ENCODE measurements around the gene OSBPL7.

Gene OSBPL7

GRCh38 chr17:47847341-47848197 lies 26.0 kb upstream of the OSBPL7 start:
- peak in 1 of 2 donors; percentile 25 for DNase-seq (ENCODE audit: low read depth in 2 of 2)

DNA sequence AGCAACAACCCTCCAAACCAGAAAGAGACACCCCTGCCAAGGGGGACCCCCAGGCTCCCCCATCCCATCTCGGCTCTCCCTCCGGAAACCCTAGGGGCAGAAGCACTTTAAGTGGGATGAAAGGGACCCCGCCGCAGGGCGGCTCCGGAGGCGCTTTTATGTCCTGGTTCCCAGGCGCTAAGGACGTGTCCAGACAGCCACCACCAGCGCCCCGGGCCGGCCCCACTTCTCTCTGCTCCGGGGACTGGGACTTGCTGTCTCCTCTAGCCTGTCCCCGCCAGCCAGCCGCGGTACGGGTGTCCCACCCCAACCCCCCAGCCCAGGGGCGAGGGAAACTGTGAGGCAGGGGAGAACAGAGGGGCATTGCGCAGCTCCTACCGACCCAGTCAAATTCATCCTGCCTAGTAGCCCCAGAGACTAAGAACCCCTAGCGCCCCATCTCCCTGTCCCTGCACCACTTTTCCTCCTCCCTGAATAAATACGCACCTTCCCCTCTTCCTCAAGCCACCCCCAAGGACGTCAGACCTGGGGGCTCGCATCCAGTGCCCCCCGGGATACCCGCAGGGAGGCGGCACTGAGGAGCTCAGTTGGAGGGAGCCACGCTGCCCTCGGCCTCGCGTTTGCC lies 25.2 kb upstream of the OSBPL7 start:
- DNase-seq (ENCODE audit: low read depth in 2 of 2) = no peak

- DNase-seq (ENCODE audit: low read depth in 2 of 2) = no peak
Observed at GRCh38 chr17:47845716-47846075, 24.1 kb upstream of the OSBPL7 start.

DNA sequence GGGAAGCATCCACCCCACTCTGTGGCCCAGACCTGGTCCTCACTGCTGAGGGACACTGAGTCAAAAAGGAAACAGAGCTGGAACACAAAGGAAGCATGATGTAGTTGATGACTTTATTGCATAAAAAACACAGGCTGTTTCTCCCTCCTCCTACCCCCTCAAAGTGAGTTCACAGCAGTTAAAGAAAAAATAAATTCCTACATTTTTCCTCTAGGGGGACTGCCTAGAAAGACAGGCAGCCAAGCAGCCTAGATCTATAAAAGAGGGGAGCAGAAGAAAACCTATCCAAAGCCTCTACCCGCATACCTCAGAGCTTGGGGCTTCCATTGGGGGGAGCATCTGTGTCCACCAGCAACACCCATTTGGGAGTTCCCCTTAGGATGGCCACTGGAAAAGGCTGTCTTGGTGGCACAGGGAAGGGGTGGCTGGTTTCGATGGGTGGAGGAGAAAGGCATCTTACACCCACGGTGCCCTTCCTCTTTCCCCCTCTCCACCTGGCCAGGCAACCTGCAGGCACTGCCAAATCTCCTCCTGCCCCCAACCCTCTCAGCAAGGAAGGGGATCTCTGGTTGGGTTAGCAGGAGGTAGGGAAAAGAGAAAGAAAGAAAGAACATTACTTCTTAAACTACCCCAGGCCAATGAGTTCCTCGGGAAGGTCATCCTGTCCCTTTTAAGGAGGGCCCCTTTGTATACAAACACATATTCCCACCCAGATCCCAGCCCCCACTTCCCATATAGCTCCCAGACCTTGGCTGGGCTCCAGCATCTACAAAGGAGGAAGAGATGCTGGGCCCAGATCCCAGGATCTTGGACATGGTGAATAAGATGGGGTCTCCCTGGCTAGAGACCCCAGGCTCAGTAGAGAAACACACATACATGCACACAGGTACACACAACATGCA lies 23.5 kb upstream of the OSBPL7 start:
- no peak for DNase-seq (ENCODE audit: low read depth in 2 of 2)

DNA sequence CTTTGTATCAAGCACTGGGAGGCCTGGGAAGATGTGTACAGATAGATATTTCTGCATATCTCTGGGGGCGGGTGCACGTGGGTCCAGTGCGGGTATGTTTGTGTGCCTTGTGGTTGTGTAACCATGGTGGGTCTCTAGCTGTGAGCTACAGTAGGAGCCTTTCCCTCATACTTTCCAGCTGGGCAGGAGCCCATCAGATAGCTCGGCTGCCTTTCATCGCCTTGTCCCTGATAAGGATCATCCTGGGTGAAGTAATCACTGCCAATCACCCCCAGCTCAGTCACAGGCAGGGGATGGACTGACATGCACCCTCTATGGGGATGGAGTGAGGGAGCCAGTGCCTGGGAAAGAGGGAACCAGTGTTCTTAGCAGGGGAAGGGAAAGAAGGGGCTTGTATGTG lies 22.6 kb upstream of the OSBPL7 start:
- no peak for DNase-seq (ENCODE audit: low read depth in 2 of 2)

DNA sequence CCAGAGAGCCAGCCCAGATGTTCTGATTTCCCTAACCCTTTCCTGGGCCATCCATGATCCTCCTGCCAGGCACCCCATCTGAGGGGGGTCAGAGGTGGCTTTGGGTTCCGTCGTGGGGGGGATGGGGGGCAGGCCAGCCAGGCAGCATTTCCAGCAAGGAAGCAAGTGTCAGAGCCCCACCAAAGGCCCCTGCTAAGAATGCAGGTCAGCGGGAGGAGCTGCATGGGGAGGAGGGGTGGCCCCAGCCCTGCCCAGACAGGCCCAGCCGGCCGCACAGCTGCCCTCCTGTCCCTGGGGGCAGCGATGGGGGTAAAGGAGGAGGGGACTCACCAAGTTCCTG lies 21.8 kb upstream of the OSBPL7 start:
- DNase-seq (ENCODE audit: low read depth in 2 of 2) = no peak

GRCh38 chr17:47841488-47842291 lies 20.1 kb upstream of the OSBPL7 start:
- DNase-seq (ENCODE audit: low read depth in 2 of 2) = no peak

DNA sequence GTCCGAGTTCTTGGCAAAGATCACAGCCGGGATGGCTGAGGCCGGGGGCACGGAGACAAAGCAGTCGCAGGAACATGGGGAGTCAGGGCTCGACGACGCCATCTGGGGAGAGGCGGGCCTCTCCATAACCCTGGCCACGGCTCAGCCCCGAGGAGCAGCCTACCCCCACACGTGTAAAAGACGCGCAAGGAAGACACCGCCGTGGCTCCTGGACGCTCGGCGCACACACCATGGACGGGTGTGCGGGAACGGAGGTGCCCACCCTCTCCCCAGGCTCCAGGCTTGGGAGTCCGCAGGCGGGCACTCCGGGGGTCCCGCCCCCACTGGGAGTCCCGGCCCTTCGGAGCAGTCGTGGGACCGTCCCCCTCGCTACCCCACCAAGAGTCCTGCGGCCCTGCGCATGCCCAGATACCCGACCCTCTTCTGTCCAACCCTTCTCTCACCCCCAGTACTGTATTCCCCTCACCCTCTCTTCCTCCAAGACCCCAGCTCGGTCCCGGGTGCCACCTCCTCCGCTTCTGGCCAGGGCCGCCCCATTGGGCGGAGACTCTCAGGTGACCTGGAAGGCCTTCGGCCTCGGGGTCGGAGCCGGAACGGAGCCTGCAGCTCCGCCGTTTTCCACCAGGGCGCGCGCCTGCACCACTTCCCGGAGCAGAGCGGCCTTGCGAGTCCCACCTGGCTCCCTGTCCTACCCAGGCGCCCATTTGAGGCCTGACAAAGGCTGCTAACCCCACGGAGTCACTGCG lies 19.3 kb upstream of the OSBPL7 start, which contains the start of gene SCRN2:
SCRN2 (minus strand) TSS at position 532 of the 746 bp plus-strand sequence; CDS start at position 102, 430 bp downstream.
- DNase-seq (ENCODE audit: low read depth in 2 of 2) = peak; percentile 76 to 87

GRCh38 chr17:47840001-47840741 lies 18.6 kb upstream of the OSBPL7 start:
- no peak for DNase-seq (ENCODE audit: low read depth in 2 of 2)

DNA sequence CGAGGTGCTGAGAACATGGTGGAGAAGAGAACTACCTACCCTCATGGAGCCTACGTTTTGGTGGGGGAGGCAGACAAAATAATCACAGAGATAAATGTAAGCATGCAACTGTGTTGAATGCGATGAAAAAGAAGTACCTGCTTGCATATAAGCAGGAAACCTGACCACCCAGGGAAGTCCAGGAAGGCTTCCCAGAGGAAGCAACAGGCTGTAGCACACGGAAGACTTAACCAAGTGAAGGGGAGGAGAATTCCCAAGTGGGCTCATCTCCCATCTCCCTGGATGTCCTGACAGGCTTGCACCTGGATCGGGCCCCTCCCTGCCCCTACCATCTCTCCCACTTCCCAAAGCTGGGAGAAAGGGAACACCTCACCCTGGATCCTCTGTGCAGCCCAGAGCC lies 17.5 kb upstream of the OSBPL7 start:
- DNase-seq (ENCODE audit: low read depth in 2 of 2) = no peak

DNA sequence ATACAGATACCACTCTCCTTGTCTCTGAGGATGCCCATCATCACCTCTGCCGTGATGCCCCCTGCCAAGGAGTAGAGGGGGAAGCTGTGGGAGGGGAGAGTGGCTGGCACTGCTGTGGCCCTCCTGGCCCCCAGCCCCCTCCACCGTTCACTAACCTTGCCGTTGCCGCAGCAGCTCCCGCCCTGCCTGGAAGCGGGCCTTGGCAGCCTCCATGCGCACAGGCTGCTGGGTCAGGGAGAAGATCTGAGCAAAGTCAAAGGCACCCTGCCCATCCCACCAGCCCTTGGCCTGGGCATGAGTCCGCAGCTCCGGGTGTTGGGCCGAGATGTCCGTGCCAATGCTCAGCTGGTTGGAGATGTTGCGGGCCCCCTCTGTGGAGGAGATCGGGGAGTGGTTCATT lies 17.0 kb upstream of the OSBPL7 start:
- DNase-seq (ENCODE audit: low read depth in 2 of 2) = no peak

DNA sequence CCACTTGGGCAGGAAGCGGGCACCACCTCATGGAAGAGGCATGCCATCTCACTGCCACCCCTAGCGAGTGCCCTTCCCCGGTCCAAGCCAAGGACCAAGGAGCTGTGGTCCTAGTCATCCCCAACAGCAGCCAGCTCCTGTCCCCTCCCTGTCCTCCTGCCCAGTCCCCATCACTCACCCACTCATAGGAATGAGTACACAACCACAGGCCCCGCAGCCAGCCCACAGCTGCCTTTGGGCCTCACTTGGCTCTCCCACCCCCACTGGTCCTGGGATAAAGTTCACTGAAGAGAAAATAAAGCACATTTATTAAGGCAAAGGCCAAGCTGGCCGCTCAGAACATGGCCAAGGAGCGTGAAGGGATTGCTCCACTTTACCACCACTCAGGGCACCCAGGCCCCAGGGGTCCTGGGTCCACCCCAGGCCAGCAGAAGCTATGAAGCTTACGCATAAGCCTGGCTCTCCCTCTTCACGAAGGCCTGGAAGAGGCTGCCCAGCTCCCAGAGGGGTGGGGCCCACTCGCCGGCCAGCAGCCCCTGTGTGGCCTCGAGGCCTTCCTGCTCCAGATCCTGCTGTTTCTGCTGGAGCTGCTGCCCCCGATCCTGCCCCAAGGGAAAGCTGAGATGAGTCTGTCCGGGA lies 15.9 kb upstream of the OSBPL7 start:
- DNase-seq (ENCODE audit: low read depth in 2 of 2) = no peak

DNA sequence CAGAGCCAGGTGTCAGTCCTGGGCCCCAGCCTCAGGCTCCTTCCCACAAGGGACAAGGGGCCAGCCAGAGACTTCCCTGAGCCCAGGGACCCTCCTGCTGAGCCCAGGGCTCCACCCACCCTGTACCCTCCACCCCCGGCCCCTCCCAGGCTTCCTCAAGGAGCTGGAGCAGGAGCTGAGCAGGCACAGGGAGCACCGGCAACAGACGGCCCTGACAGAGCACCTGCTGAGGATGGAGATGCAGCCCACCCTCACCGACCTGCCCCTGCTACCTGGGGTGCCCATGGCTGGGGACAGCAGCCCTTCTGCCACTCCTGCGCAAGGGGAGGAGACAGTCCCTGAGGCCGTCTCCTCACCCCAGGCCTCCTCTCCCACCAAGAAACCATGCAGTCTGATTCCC lies 15.0 kb upstream of the OSBPL7 start:
- no peak for DNase-seq (ENCODE audit: low read depth in 2 of 2)

DNA sequence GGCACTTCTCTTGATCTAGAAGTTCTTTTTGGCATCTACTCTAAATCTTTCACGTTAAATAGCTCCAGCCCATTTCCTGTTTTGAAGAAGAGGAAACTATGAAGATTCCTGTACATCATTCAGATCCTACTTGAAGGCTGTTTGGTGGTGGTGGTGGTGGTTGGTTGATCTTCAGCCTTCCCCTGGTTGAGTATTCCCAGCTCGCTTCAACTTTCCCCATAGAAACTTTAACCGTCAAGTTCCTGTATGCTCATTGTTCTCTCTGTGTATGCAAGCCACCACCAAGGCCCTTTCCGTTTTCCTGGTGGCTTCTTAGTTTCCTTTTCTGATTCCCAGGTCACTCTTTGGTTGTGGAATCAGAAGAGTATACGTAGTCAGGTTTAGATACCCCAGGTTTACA lies 13.2 kb upstream of the OSBPL7 start:
- no peak for DNase-seq (ENCODE audit: low read depth in 2 of 2)

GRCh38 chr17:47831934-47832327 lies 10.3 kb upstream of the OSBPL7 start:
- no peak for DNase-seq (ENCODE audit: low read depth in 2 of 2)

GRCh38 chr17:47831003-47831933 lies 9.7 kb upstream of the OSBPL7 start, which contains the start of the genes LRRC46 and MRPL10:
Gene LRRC46, plus strand, starts transcription at chr17:47831670. Its CDS starts 320 bp downstream, at chr17:47831990.
Gene MRPL10, minus strand, starts transcription at chr17:47831541. Its CDS starts 30 bp downstream, at chr17:47831511.
- DNase-seq (ENCODE audit: low read depth in 2 of 2) = peak; percentile 84 to 90

- no peak for DNase-seq (ENCODE audit: low read depth in 2 of 2)
Observed at GRCh38 chr17:47830396-47831002, 8.9 kb upstream of the OSBPL7 start.

GRCh38 chr17:47829870-47830269 lies 8.3 kb upstream of the OSBPL7 start:
- no peak for DNase-seq (ENCODE audit: low read depth in 2 of 2)
